MG63 (cell line): ENCODE data around the gene DEFB124. TPM values are rescaled to one million over a fixed set of nuclear protein-coding genes. Genes with fewer than 3 reads are reported as not detected.
"Not testable (repeated sequence)": the region's sequence is repeated elsewhere in the genome, so short reads cannot be mapped to it uniquely, and the experiment has no call there.

Source experiments
- DNase-seq: peaks from one replicate; pipeline ENCODE4 v3.0.0-alpha.2; 2020
- H3K27me3 ChIP-seq: fragments of 250-450 bp; sonication (Bioruptor Pico); 2 replicates; pipeline ENCODE4 v1.5.1; 2020; ENCODE audit warnings: mild to moderate bottlenecking, moderate library complexity
- H3K36me3 ChIP-seq: fragments of 250-450 bp; sonication (Bioruptor Pico); 2 replicates; pipeline ENCODE4 v1.5.1; 2020; ENCODE audit warnings: mild to moderate bottlenecking, moderate library complexity
- H3K4me3 ChIP-seq: fragments of 250-450 bp; sonication (Bioruptor Pico); 2 replicates; pipeline ENCODE4 v1.5.1; 2020; ENCODE audit warnings: mild to moderate bottlenecking, moderate library complexity
- H3K9me3 ChIP-seq: fragments of 250-450 bp; sonication (Bioruptor Pico); 2 replicates; pipeline ENCODE4 v1.5.1; 2020; ENCODE audit warnings: mild to moderate bottlenecking, moderate library complexity
- total RNA-seq: library from RNA; depleted of rRNA; stranded (reverse); fragments of >200 nt; shearing (Covaris generic); gene quantifications from 2 replicates; pipeline ENCODE4 v1.2.3, GENCODE V29; 2014; ENCODE audit warnings: low replicate concordance; rRNA removed

DEFB124 gene, protein sequence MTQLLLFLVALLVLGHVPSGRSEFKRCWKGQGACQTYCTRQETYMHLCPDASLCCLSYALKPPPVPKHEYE
- not detected in 2 replicates for total RNA-seq

DNA sequence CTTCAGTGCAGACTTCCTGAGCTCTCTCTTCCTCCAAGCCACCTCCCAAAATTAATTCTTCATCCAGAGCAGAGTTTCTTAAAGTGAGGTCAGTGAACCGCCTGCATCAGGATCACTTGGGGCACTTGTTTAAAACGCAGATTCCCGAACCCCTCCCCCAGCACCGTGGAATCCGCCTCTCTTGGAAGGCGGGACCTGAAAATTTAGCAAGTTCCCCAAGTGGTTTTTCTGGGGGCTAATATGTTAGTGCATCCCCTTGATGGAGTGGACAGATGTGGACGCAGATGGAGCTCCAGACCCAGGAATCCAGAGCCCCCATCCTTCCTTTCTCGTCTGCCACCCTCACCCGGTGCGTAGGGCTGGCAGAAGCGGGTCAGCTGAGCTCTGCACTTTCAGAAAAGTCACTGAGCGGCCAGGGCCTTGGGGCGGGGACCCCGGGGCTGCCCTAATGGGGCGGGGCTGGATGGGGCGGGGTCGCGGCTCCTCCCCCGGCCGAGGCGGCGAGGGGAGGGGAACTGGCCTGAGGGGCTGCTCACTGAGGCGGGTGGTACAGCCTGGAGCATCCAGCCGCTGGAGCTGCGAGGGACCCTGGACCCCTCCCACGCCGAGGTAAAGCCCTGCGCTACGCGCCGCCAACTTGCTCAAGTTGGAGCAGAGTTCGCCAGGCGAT lies at the start of gene DEFB124, which contains the start of gene REM1:
Gene DEFB124 (minus strand): TSS at position 370 of the 670 bp plus-strand sequence. CDS start 2,114 bp downstream, outside the sequence.
Gene REM1 (plus strand): TSS at position 531 of the 670 bp plus-strand sequence. CDS start 1,158 bp downstream, outside the sequence.
- Histone ChIP-seq H3K9me3 (no peaks in the 10 kb centered on the region), H3K36me3 (no peaks in the 10 kb centered on the region), H3K27me3 (no peaks in the 10 kb centered on the region), H3K4me3 (no peak within 1 kb of the TSS)
- no peak for DNase-seq

DNA sequence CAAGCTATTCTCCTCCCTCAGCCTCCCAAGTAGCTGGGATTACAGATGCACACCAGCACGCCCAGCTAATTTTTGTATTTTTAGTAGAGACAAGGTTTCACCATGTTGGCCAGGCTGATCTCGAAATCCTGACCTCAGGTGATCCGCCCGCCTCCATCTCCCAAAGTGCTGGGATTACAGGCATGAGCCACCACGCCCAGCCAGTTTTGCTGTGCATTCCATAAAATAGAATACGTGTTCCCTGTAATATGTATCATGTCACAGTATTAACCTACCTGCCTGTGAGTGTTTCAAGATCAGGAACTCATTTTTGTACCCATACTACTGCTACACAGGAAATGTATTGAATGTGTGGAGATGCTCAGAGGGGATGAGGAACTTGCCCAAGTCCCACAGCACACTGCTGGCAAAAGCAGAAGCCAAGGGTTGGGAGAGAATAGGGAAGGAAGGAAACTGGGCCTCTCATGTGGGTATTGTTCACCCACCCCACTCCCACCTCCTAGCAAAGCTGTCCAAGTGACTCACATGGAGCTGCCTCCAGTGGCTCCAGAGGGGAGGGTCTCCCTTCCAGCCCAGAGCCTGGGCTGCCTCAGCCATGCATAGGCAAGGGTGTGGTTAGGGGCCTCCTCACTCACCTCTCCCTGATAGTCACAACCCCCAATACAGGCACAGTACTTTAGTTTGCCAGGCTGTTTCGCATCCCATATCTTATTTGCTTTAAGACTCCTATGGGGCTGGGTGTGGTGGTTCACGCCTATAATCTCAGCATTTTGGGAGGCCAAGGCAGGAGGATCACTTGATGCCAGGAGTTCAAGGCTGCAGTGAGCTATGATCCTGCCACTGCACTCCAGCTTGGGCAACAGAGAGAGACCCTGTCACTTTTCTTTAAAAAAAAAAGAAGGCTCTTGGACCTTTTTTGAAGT lies 48.7 kb upstream of the DEFB124 start:
- Histone ChIP-seq H3K9me3 (no peaks in the 10 kb centered on the region), H3K36me3 (peaks cover 61% of the 10 kb centered on the region), H3K27me3 (no peaks in the 10 kb centered on the region), H3K4me3 (no peak overlapping the region)
- DNase-seq = peak; percentile 47

DNA sequence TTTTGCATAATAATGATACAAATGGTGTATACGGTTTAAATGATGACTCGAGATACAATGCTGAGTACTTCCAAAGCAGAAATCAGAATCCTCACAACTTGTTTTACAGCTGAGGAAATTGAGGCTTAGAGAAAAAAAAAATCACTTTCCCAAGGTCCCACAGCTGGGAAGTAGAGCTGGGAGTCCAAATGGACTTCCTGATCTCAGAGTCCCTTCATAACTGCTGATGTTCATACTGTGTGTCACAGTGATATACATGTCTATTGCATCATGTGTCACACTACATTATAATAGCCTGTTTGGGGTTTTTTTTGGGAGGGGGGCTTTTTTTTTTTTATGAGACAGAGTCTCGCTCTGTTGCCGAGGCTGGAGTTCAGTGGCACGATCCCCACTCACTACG lies 47.8 kb upstream of the DEFB124 start:
- Histone ChIP-seq H3K36me3 (peaks cover 56% of the 10 kb centered on the region), H3K4me3 (no peak overlapping the region), H3K27me3 (no peaks in the 10 kb centered on the region), H3K9me3 (no peaks in the 10 kb centered on the region)
- no peak for DNase-seq

DNA sequence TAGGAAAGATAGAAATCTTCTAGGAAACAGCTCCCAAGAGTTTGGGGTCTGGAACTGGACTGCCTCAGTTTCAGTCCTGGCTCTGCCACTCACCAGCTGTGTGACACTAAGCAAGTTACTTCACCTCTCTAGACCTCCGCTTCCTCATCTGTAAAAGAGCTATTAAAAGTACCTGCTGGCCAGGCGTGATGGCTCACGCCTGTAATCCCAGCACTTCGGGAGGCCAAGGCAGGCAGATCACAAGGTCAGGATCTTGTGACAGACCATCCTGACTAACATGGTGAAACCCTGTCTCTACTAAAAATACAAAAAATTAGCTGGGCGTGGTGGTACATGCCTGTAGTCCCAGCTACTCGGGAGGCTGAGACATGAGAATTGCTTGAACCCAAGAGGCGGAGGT lies 46.3 kb upstream of the DEFB124 start:
- H3K4me3 ChIP-seq, DNase-seq, H3K27me3 ChIP-seq, H3K9me3 ChIP-seq: not testable (repeated sequence)
- peaks cover 61% of the 10 kb centered on the region for H3K36me3 ChIP-seq

DNA sequence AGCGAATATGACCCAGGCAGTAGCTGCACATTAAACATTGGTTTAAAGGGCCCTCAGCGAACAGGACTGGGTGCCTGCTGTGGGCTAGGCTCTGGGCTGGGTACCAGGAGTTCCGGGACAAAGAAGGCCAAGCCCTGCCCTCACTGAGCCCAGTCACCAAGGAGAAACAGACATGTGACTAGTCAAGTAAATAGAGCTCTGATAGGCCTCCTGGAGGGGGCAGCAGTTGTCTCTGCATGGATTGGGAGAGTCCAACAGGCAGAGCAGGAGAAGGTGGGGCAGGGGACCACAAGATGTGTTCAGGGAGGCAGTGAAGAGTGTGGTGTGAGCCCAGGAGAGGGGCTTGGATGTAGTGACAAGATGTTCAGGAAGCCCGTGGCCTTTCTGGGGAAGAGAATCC lies 42.4 kb upstream of the DEFB124 start:
- Histone ChIP-seq H3K9me3 (no peaks in the 10 kb centered on the region), H3K27me3 (no peaks in the 10 kb centered on the region), H3K4me3 (no peak overlapping the region), H3K36me3 (peaks cover 57% of the 10 kb centered on the region)
- peak; percentile 71 for DNase-seq

DNA sequence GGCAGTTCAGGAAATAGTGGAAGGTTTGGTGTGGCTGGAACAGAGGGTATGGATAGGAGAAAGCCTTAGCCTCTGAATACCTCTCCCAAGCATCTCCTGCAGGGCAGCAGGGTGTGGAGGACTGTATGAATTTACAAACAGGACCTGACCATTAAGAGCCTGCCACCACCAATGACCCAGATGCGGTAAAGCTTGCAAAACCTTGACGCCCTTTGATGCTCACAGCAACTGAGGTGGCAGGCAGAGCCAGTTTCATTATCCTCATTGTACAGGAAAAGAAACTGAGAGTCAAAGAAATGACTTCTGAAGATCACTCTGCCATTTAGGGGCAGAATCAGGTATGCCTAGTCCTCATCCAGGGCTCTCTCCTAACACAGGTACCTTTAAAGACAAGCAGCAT lies 41.7 kb upstream of the DEFB124 start:
- Histone ChIP-seq H3K9me3 (no peaks in the 10 kb centered on the region), H3K4me3 (no peak overlapping the region), H3K36me3 (peaks cover 54% of the 10 kb centered on the region), H3K27me3 (no peaks in the 10 kb centered on the region)
- no peak for DNase-seq

DNA sequence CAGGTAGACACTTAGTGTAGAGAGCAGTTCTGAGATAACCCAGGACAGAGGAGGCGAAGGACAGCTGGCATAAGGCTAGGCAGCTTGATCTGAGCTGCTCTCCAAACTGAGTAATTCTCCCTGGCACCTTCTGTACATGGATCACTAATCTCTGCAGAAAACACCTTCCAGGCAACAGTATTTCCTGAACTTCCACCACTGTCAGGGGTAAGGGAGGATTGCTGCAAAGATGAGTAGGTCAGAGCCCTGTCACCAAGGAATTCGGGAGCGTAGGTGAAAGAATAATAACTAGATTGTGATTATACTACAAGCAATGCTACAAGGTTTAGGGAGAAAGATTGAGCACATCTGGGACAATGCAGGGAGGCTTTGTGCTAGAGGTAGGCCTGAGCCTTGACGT lies 41.2 kb upstream of the DEFB124 start:
- Histone ChIP-seq H3K4me3 (no peak overlapping the region; the same call in 1 of the 2 replicates), H3K27me3 (no peaks in the 10 kb centered on the region), H3K9me3 (no peaks in the 10 kb centered on the region), H3K36me3 (peaks cover 52% of the 10 kb centered on the region)
- DNase-seq = no peak

DNA sequence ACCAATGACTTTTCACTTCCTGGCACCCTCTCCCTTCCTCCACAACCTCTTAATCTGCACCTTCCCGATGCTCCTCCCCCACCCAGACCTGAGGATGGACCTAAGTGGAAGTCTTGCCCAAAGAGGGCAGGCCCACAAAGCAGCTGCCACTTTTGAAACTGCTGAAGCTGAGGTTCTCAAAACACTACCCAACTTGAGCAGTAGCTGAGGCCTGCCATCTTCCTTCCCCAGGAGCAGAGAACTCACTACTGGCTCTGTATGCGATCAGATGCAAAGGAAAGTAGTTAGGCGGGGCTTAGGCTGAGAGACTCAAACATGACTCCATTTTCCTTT lies 40.8 kb upstream of the DEFB124 start:
- Histone ChIP-seq H3K27me3 (no peaks in the 10 kb centered on the region), H3K4me3 (peak overlapping the region; percentile 88), H3K36me3 (peaks cover 48% of the 10 kb centered on the region), H3K9me3 (no peaks in the 10 kb centered on the region)
- DNase-seq = no peak

DNA sequence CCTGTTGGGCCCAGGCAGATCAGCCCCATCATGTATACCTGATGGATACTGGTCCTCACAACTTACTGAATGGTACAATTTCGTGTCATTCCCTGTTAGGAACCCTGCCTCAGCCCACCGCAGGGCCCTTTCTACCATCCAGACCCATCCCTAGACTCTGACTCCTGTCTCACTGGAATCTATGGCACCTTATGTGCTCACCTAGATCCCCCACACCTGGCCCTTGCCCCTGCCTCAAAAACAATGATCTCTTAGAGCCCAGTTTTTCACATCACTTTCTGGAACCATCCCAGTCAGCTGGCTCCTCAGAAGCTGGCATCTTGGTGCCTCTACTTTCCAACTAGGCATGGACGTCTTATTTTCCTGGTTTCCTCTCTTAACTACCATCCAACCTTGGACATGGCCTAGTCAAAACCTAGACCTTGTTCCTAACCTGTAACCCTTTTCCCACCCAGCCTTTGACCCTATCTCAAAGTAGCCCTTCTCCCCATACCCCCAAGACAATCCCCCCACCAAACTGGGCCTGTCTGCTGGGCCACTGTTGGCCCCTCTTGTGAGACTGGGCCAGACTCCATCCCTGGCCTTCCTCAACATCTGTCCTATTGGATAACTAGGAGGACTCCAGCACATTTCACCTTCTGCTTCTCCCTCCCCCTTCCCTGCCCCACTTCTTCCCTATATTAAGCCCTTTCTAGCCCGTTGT lies 40.3 kb upstream of the DEFB124 start:
- no peaks in the 10 kb centered on the region for H3K27me3 ChIP-seq
- no peaks in the 10 kb centered on the region for H3K9me3 ChIP-seq
- no peak for DNase-seq
- H3K4me3 ChIP-seq = peak overlapping the region; percentile 88
- peaks cover 43% of the 10 kb centered on the region for H3K36me3 ChIP-seq

DNA sequence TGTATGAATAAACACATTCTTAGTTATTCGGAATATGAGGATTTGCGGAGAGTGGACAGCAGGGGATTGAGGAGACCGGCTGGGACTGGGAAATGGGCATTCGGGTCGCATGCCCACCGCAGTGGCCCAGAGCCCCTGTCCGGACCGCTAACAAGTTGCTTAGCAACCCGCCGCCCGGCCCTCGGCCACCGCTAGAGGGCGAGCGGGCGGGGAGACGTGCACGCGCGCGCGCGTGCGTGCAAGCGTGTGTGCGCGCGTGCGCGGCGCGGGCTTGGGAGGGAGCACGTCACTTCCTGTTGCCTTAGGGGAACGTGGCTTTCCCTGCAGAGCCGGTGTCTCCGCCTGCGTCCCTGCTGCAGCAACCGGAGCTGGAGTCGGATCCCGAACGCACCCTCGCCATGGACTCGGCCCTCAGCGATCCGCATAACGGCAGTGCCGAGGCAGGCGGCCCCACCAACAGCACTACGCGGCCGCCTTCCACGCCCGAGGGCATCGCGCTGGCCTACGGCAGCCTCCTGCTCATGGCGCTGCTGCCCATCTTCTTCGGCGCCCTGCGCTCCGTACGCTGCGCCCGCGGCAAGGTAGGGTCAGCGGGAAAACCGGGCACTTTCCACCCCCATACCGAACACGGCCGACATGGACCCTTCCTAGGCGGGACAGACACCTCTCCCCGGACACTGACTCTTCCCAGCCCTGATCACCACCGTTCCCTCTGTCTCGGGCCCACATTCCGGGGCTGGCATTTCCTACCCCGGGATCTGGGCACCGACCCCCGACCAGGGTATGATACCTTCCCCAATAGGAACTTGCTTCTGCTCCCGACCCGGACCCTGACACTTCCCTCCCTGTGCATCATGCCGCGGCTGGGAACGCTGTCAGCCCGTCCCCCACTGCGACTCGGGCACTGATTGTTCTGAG lies 39.5 kb upstream of the DEFB124 start, which contains the start of gene HM13:
Gene HM13 (plus strand): TSS at position 289 of the 918 bp plus-strand sequence. CDS start 110 bp downstream, at position 399.
- DNase-seq = peak; percentile 87
- peak within 1 kb of the TSS; percentile 88 for H3K4me3 ChIP-seq
- H3K27me3 ChIP-seq = no peaks in the 10 kb centered on the region

DNA sequence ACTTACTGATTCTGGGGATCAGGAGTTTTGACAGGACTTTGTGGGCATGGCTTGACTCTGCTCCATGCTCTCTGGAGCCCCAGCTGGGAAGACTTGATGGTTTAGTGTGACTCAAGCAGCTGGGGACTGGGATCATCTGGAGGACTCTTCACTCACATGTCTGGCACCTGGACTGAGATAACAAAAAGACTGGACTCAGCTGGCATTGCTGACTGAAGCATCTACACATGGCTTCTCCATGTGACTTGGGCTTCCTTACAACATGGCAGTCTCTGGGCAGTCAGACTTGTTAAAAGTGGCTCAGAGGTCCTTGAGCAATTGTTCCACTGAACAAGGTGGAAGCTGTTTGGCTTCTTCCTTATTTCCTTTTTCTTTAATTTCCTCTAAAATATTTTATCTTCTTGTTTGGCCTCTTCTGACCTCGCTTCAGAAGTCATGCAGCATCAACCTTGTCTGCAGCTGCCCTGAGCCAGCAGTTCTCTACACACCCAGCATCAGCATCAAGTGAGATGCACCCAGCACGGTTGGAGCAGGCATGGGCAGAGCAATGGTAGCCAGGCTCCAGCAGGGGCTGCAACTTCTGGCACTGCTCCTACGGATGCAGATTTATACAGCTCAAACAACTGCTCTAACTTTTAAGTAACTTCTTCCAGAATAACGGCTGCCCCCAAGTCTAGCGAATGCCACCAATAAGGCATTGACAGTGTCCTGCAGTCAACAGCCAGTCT lies 33.8 kb upstream of the DEFB124 start:
- H3K27me3 ChIP-seq = no peaks in the 10 kb centered on the region
- H3K4me3 ChIP-seq = no peak overlapping the region
- H3K9me3 ChIP-seq = no peaks in the 10 kb centered on the region
- H3K36me3 ChIP-seq = no peaks in the 10 kb centered on the region
- no peak for DNase-seq

More for the DNA sequence above, 39.5 kb upstream of the DEFB124 start, which contains the start of gene HM13:
- Histone ChIP-seq H3K36me3 (peaks cover 37% of the 10 kb centered on the region), H3K9me3 (no peaks in the 10 kb centered on the region)

DNA sequence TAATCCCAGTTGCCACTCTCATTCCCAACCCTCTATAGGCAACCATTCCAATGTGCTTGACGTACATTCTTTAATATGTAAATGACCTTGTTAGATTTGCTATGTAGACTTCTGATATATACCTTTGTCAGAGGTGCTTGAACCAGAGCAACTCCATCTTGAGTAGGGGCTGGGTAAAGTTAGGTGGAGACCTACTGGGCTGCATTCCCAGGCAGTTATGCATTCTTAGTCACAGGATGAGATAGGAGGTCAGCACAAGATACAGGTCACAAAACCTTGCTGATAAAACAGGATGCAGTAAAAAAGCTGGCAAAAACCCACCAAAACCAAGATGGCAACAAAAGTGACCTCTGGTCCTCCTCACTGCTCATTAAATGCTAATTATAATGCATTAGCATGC lies 31.0 kb upstream of the DEFB124 start:
- Histone ChIP-seq H3K4me3 (no peak overlapping the region), H3K36me3 (no peaks in the 10 kb centered on the region), H3K27me3 (no peaks in the 10 kb centered on the region), H3K9me3 (no peaks in the 10 kb centered on the region)
- no peak for DNase-seq

DNA sequence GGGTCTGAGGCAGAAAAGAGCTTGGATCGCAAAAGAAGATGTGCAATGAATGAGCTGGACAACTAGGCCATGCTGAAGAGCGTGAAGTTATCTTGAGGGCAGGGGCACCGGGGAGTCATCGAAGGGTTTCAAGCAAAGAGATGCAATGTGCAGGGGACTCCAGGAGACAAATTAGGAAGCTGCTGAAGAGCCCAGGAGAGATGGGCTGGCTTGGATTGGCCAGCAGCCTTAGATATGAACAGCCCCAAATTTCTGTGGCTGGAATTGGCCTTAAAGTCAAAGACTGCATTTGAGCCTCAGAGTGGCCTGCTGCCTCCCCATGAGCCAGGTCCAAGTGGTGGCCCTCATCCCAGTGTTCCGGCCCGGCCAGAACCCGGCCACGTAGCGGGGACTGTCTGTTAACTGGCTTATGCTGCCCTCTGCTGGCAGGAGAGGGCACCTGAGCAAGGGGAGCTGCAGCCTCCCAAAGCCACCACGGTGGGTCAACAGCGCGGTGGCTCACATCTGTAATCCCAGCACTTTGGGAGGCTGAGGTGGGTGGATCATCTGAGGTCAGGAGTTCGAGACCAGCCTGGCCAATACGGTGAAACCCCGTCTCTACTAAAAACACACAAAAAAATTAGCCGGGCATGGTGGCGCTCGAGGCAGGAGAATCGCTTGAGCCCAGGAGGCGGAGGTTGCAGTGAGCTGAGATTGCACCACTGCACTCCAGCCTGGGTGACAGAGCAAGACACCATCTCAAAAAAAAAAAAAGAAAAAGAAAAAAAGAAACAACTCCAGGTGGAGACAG lies 28.2 kb upstream of the DEFB124 start:
- peak; percentile 74 for DNase-seq

DNA sequence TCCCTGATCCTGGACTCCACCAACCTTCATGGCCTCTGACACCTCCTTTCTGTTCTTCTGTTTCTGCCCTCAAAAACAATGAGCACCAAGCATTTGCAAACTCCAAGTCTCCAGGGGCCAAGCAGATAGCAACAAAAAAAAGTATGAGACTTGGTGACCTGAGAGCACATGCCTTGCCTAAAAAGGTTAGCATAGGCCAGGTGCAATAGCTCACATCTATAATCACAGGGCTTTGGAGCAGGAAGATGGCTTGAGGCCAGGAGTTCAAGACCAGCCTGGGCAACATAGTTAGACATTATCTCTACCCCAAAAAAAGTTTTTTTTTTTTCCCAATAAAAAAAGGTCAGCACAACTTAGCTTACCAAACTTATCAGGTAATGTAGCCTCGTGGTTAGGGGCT lies 25.6 kb upstream of the DEFB124 start:
- no peaks in the 10 kb centered on the region for H3K36me3 ChIP-seq
- H3K9me3 ChIP-seq = no peaks in the 10 kb centered on the region
- no peak for DNase-seq
- H3K4me3 ChIP-seq = no peak overlapping the region
- H3K27me3 ChIP-seq = no peaks in the 10 kb centered on the region

More for the DNA sequence above, 28.2 kb upstream of the DEFB124 start:
- not testable (repeated sequence) for H3K27me3 ChIP-seq, H3K36me3 ChIP-seq, H3K9me3 ChIP-seq, H3K4me3 ChIP-seq
